PFSK-1 (cell line): Measurements from ENCODE around the gene OPN1SW.

Source experiments
- FOXP2 ChIP-seq: optimal IDR thresholded peaks from 2 replicates; pipeline ENCODE3; 2011; ENCODE audit warnings: borderline replicate concordance, control low read depth, inconsistent platforms; ENCODE audit not compliant: insufficient read depth; ENCODE audit errors: extremely low read length, extremely low read depth
- POLR2AphosphoS5 ChIP-seq: IDR thresholded peaks from 2 replicates; pipeline ENCODE4 v1.6.1; 2012; ENCODE audit warnings: low read depth, mild to moderate bottlenecking, control low read depth, low read length, moderate library complexity
- SIN3A ChIP-seq: IDR thresholded peaks from 2 replicates; pipeline ENCODE4 v1.6.1; 2012; ENCODE audit warnings: mild to moderate bottlenecking, low read length, moderate library complexity, borderline replicate concordance; ENCODE audit not compliant: insufficient read depth
- TAF1 ChIP-seq: IDR thresholded peaks from 2 replicates; pipeline ENCODE4 v1.6.1; 2012; ENCODE audit warnings: low read length, control low read depth, borderline replicate concordance; ENCODE audit not compliant: insufficient read depth
- TF ChIP-seq, protein P1 (sequence below), 2 experiments: IDR thresholded peaks; 2 replicates each; pipeline versions ENCODE4 v1.6.1 to v1.8.0; 2011 to 2012; ENCODE audit warnings: low read depth in 2 of 2, low read length in 2 of 2, control low read depth in 1 of 2, inconsistent platforms in 1 of 2, mild to moderate bottlenecking in 1 of 2, moderate library complexity in 1 of 2; ENCODE audit not compliant: insufficient read depth in 1 of 2

Gene OPN1SW

DNA sequence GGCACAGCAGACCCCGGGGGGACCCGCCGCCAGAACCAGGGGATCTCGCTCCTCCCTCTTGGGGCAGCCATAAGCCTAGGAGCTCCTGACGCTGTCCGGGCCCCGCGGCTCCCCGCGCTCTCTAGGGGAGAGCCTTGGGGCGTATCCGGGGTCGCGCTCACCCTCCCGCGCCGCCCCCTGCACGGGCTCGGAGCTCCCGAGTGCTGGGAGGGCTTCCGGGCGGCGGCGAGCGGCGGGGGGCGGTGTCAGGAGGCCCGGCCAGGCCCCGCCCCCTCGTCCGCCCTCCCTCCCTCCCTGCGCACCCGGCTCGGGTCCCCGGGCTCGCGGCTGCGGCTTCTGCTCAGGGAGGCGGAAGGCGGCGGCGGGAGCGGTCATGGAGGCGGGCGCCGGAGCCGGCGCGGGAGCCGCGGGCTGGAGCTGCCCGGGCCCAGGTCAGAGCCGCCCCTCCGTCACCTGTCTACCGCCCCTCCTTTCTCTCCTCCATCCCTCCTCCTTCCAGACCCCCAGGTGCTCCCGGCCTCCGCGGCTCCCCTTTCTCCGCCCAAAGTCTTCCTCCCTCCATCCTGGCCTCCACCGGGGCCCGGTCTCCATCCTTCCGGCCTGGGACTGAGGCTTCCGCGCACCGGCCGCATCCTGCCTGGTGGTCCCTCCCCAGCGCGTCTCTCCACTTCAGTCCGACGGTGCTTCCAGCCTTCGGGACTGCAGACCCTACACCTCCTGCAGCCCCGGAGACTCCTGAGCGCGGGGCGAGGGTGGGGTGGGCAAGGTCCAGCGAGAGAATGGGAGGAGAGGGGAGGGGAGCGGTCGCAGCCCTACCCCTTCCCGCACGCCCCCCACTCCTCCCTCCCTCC lies 15.8 kb upstream of the OPN1SW start, which contains the start of gene CCDC136:
TSS of gene CCDC136 (plus strand) at position 848 of the 851 bp plus-strand sequence. CDS start 444 bp downstream, outside the sequence.
- TF ChIP-seq, protein P1, sequence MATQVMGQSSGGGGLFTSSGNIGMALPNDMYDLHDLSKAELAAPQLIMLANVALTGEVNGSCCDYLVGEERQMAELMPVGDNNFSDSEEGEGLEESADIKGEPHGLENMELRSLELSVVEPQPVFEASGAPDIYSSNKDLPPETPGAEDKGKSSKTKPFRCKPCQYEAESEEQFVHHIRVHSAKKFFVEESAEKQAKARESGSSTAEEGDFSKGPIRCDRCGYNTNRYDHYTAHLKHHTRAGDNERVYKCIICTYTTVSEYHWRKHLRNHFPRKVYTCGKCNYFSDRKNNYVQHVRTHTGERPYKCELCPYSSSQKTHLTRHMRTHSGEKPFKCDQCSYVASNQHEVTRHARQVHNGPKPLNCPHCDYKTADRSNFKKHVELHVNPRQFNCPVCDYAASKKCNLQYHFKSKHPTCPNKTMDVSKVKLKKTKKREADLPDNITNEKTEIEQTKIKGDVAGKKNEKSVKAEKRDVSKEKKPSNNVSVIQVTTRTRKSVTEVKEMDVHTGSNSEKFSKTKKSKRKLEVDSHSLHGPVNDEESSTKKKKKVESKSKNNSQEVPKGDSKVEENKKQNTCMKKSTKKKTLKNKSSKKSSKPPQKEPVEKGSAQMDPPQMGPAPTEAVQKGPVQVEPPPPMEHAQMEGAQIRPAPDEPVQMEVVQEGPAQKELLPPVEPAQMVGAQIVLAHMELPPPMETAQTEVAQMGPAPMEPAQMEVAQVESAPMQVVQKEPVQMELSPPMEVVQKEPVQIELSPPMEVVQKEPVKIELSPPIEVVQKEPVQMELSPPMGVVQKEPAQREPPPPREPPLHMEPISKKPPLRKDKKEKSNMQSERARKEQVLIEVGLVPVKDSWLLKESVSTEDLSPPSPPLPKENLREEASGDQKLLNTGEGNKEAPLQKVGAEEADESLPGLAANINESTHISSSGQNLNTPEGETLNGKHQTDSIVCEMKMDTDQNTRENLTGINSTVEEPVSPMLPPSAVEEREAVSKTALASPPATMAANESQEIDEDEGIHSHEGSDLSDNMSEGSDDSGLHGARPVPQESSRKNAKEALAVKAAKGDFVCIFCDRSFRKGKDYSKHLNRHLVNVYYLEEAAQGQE (IDR thresholded peaks at IDR 0.05; ENCODE audit: insufficient read depth in 1 of 2, low read depth in 2 of 2, low read length in 2 of 2): no peak
- TF ChIP-seq POLR2AphosphoS5 (peak; percentile 36; the same call in 1 of the 2 replicates), FOXP2 (peak; percentile 34)

DNA sequence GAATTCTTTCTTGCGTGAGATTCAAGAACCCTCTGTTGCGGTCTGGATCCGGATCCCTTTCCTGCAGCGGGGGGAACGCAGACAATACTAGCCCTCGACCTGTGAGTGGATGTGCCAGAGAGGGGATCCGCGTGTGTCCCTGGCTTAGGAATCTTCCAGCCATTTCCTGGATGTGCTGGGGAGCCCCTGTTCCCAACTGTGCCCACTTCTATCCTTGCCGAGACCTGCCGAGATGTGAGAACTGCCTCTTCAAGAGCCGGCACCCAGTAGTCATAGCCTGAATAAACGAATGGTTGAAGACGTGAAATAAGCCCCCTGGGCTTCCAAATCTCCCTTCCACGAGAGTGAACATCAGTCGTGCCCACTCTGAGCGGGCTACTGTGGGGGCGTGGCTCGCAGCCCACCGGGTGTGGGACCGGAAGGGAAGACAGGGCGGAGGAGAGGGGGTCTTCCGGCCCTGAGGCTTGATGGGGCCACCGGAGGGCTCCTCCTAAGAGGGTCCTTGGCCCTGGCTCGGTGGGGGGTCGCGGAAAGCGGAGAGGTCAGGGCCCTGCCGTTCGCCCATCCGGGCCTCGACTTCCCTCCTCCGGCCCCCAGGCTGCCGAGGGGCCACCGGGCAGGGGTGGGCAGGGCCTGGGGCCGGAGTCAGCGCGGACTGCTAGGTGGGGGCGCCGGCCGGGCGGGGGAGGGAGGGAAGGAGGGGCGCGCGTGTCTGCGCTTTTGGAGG lies 14.9 kb upstream of the OPN1SW start:
- TF ChIP-seq SIN3A (no peak), FOXP2 (no peak), TAF1 (no peak), POLR2AphosphoS5 (no peak)
- TF ChIP-seq, protein P1 (IDR thresholded peaks at IDR 0.05; ENCODE audit: insufficient read depth in 1 of 2, low read depth in 2 of 2, low read length in 2 of 2): no peak

DNA sequence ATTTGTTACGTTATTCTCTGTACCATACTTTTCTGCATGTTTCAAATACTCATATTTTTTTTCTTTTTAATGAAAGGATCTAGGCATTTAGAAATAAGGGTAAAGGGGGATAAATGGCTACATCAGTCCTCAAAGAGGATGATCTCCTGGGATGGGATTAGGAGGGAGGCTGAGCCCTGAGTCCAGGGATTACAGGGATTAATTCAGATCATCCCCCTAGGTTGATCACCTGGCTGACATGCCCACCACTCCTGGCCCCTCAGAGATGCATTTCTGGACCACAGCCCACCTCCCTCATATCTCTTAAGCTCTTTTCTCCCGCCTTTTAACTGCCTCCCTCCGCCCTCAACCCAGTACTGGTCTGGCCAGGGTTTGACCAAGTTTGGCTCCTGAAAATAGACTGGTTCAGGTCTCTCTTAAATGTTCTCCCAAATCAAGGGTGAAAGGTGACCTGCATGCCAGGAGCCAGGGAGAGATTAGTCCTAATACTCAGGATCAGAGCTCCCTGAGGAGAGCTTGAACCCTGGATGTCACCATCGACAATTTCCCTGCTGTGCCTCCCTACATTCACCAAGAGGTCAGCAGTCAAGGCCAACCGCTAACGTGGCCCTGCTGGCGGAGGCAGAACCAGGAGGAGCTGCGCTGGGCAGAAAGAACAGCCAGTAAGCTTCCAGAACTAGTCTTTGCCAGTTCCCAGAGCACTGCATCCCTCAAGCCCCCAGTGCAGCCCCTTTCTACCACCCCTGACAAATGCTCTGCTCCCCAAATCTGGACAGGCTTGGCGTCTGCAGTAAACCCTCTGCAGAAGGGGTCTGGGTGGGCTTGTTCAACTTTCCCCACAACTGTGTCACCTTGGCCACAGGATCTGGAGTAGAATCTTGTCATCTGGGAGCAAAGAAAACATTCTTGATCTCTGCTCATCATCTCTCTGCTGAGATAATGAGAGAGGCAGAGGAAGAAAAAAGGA lies 13.1 kb upstream of the OPN1SW start:
- TF ChIP-seq, protein P1 (IDR thresholded peaks at IDR 0.05; ENCODE audit: insufficient read depth in 1 of 2, low read depth in 2 of 2, low read length in 2 of 2): no peak
- TF ChIP-seq TAF1 (no peak), POLR2AphosphoS5 (no peak), FOXP2 (no peak), SIN3A (no peak)

DNA sequence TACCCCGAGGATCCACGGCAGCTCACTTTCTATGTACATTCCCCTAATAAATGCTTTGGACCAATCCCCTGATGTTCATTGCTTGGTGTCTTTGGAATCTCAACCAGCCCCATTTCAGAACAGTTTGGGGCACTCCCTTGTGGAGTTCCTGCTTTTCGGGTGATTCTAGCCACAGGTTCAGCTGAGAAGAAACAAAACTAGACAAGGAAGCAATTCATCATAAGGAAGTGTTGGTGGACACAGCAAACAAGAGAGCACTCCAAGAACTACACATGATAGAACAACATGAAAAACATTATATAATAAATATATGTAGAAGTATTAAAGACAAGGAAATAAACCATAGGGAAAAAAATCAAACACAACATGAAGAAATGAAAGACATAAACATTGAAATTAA lies 10.1 kb upstream of the OPN1SW start:
- no peak for TF ChIP-seq POLR2AphosphoS5
- TF ChIP-seq, protein P1 (IDR thresholded peaks at IDR 0.05; ENCODE audit: insufficient read depth in 1 of 2, low read depth in 2 of 2, low read length in 2 of 2): no peak
- no peak for TF ChIP-seq SIN3A
- TF ChIP-seq TAF1: no peak
- no peak for TF ChIP-seq FOXP2
